HG03175 (cell line): ENCODE measurements around the gene RAX2.
"Not testable (repeated sequence)": the region's sequence is repeated elsewhere in the genome, so short reads cannot be mapped to it uniquely, and the experiment has no call there.

Experiments used
- ATAC-seq: cut with Tn5 transposase; IDR thresholded peaks from one replicate; pipeline ENCODE4 v1.9.1; 2021; ENCODE audit warnings: mild to moderate bottlenecking, moderate library complexity; ENCODE audit not compliant: unreplicated experiment

The RAX2 gene

GRCh38 chr19:3778899-3779723, 7.1 kb upstream of the RAX2 start:
- no peak for ATAC-seq

DNA sequence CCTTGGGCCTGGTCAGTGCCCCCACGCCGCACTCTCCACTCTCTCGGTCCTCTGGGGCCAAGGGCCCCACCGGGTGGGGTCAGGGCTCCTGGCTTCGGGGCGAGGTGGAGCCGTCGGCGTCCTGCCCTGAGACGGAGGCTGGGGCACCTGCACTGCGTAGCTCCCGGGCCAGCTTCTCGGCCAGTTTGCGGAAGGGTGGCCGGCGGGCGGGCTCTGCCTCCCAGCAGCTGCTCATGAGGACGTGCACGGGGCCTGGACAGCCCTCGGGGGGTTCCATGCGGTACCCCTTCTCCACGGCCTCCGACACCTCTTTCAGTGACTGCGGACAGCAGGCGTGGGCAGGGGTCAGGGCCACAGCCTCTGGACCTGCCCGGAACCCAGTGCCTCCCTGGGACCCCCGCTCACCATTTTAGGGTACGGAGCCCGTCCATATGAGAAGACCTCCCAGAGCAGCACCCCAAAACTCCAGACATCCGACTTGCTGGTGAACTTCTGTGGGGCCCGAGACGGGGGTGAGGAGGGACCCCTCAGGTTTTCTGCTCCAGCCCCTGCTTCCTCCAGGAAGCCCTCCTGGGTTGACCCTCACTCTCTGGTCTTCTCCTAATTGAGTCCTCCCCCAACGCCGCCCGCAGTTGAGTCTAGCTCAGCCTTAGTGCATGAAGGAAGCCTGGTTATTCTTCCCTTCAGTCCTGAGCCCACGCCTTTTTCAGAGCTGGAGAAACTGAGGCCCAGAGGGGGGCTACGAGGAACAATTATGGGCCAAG, 6.3 kb upstream of the RAX2 start:
- no peak for ATAC-seq

DNA sequence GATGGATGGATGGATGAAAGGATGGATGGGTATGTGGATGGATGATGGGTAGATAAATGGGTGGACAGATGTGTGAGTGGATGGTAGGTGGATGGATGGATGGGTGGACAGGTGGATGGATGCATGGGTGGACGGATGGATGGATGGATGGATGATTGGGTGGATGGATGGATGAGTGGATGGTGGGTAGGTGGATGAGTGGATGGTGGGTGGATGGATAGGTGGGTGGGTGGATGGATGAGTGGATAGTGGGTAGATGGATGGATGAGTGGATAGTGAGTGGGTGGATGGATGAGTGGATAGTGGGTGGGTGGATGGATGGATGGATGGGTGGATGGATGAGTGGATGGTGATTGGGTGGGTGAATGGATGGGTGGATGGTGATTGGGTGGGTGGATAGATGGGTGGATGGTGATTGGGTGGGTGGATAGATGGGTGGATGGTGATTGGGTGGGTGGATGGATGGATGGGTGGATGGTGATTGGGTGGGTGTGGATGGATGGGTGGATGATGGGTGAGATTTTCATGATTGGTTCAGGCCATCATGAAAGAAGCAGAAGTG, 4.5 kb upstream of the RAX2 start:
- no peak for ATAC-seq

DNA sequence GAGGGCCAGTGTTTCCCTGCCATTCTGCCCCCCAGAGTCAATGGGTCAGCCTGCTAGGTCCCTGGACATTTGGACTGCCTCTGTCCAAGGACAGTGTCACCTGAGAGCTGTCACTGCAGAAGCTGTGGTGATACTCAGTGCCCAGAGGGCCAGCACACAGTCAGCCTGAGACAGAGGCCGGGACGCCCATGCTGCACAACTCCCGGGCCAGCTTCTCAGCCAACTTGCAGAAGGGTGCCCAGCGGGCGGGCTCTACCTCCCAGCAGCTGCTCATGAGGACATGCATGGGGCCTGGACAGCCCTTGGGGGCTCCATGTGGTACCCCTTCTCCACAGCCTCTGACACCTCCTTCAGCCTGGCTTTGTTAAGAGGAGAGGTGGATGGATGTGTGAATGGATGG, 3.8 kb upstream of the RAX2 start:
- ATAC-seq: no peak

GRCh38 chr19:3775374-3775711, 3.3 kb upstream of the RAX2 start:
- ATAC-seq: no peak

- ATAC-seq: no peak
Measured at GRCh38 chr19:3774621-3775373, 2.8 kb upstream of the RAX2 start.

DNA sequence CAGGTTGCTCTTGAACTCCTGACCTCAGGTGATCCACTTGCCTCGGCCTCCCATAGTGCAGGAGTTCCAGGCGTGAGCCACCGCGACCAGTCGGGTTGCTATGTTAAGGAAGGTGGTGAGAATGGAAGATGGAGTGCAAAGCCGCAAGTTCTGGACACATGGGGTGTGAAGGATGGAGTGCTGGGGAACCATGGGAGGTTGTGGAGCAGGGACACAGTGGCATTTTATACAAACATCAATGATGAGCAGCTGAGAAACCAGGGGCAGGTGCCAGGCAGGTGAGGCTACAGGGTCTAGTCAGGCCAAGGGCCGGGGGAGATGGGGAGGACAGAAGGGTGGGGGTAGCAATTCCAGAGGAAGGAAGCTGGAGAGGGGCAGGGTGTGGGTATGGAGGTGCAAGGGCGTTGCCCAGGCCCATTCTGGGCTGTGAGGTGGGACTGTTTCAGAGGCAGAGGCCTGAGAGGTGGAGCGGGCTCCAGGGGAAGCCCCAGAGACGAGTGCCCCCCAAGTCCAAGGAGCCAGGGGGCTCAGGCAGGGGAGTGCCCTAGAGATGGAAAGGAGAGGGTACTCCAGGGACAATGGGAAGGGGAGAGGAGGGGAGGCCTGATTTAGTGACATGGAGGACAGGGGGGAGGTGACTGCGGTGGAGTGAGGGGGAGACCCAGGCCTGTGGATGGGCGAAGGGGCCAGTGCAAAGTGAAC, 1.9 kb upstream of the RAX2 start:
- no peak for ATAC-seq

DNA sequence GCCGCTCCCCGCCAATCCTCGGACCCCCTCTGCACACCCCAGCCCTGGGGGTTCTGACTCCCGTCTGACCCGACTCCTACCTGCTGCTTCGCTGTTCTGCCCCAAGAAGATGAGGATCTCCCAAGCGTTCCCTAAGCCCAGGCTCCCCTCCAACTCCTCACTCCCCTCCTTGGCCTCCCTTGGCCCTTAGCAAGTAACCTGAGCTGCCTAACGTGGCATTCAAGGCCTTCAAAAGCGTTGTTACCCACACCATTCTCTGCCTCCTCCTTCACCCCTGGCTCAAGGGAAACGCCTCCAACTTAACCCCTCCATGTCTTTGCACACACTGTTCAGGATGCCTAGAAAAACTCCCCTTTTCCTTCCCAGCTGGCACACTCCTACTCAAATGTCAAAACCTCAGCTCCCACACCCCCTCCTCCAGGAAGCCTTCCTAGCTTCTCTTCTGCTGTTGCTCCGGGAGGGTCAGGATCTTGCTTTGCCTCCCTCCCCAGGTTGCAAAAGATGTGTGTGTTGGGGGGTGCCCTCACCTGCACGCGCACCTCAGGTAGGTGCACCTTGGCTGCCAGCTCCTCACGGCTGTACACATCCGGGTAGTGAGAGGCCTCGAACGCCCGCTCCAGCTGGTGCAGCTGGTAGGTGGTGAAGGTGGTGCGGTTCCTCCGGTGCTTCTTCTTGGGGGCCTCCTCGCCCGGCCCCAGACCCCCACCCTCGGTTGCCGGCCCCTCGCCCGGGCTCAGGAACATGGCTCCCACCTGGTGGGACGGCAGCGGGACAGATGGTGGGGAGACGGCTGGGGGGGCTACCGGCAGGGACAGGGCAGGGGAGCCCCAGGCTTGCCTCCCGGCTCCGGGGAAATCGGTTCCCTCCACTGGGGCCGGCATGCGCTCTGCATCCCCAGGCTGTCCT, 775 bp downstream of the RAX2 start:
- no peak for ATAC-seq

GRCh38 chr19:3770136-3770999, 1.7 kb downstream of the RAX2 start:
- ATAC-seq: no peak

GRCh38 chr19:3769494-3769893, 2.5 kb downstream of the RAX2 start:
- ATAC-seq: no peak

DNA sequence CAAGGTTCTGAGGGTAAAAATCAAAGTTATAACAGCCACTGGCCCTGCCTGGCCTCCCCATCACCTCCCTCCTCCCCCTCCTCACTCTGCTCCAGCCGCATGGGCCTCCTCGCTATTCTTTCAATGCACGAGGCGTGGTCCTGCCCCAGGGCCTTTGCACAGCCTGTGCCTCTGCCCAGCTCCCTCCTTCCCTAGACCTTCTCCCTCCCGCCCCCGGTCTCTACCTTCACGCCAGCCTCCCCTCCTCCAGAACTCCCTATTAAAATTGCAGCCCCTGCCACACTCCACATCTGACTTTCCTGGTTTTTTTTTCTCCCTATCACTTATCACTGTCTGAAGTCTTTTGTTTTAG, 3.3 kb downstream of the RAX2 start:
- ATAC-seq: no peak

GRCh38 chr19:3768015-3768747, 3.8 kb downstream of the RAX2 start:
- ATAC-seq: no peak

- no peak for ATAC-seq
Measured at GRCh38 chr19:3767050-3767449, 5.0 kb downstream of the RAX2 start.

GRCh38 chr19:3766520-3766919, 5.5 kb downstream of the RAX2 start:
- ATAC-seq: no peak

GRCh38 chr19:3765757-3766156, 6.3 kb downstream of the RAX2 start:
- not testable (repeated sequence) for ATAC-seq

GRCh38 chr19:3765121-3765520, 6.9 kb downstream of the RAX2 start:
- no peak for ATAC-seq

GRCh38 chr19:3762501-3763459, 9.2 kb downstream of the RAX2 start, which contains the start of gene MRPL54:
TSS of gene MRPL54 (plus strand) at chr19:3762682. CDS start at chr19:3762701, 19 bp downstream.
- ATAC-seq: peak; percentile 77
